Activated naive CD4-positive, alpha-beta T cell (primary cell): Measurements from ENCODE around the gene MYH9.
A peak's percentile ranks its signal among the peaks of the same experiment; 100 is the strongest.

Experiments used
- DNase-seq, 4 experiments: peaks; one replicate each; lab custom pipeline; 2025; lab: John Stamatoyannopoulos, UW

MYH9 gene

DNA sequence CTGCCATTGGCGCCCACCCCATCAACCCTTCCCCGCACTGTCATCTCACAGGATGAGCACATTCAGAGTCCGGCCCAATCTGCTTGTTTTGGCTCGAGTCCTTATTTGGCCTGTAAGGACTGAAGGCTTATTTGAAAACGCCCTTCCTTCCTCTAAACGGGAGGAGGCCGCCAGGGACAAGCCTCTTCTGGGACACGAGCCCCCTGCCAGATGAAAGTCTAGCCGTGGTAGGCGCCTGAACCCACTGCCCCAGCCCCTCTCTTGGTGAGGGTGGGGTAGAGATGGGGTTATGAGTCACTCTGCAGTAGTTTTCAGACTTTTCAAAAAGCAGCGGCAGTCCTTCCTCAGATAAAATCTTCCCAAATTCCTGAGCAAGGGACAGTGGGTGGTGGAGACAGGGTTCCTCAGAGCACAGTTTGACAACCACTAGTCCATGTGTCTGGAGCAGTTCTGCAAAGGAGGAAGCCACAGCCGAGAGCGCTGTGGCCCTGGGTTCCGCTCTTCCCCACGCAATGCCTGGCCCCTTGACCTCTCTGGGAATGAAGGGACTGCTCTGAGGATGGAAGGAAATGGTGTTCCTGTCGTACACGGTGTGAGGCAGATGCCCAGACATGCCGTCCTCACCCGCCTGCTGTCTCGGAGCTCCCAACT is 57.0 kb downstream of the MYH9 start:
- no peak for DNase-seq

DNA sequence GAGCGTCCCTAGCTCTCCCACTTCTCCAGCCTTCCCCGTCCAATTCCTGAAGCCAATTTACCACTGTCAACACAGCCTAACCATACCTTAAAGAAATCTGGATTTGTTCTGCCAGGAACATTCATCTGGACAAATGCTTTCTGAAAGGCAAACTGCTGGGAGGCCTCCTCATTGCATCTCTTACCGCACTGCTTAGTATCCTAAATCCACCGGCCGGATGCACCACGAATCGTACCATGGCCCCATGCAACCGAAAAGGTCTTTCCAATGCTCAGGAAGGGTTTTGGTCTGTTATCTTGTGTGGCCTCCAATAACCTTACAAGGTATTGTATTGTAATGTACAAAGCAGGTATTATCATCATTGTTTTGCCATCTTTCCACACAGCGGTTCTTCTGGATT is 57.6 kb downstream of the MYH9 start:
- DNase-seq, result no peak

DNA sequence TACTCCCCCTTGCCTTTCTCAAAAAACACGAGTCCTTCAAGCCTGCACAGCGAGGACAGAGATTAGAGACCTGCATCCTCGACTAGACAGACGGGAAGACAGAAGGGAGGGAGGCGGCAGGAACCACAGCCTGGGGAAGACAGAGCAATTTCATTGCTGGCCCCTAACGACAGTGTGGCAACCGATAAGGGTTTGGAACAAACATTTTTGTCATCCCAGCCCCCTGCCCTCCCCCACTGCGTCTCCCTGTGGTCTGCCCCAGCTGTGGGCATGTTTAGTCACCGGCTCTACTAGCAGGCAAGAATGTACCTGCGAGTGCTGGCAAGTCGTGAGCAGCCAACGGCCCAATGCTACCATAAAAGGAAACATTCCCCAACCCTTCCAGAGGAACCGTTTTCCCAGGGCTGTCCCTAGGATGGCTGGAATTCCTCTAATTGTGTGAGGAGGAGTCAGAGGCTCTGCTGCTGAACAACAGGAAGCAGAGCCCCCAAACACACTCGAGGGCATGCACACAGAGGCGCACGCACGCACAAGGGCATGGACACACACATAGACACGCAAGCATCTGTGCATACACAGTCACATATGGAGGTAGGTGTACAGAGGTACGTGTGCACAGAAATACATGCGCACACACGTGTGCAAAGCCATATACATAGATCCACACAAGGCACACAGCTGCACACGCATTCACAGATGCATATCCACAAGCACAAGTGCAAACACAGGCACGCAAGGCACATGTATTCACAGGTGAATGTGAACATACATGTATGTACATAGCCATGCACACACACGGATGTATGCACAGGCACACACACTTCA is 58.3 kb downstream of the MYH9 start:
- peak in 3 of 4 experiments; percentile 25 to 61 (median 29) for DNase-seq

DNA sequence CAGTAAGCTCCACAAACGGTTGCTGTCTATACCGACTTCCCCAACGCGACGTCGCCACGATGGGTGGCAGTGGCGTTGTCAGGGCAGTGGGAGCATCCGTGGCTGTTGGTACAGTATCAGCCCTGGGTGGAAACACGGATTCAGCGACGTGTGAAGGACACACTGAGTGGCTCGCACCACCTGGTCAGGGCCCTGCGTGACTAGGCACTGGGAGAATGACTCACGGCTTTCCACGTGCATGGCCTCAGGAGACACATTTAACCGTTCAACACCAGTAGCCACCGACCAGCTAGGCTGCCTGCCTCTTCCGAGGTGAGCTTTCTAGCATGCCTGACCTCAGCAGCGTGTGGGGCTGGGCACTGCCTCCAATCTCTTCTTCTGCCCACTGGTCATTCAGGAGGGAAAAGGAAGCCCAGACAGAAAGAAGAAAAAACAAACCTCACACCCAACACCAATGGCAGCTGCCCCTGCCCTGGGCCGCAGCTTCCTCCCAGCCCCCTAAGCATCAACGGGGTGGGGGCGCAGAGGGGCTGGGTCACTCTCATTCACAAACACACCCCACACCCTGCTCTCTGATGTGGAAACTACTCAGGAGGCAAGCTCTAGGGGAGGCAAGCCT is 59.0 kb downstream of the MYH9 start:
- no peak for DNase-seq

DNA sequence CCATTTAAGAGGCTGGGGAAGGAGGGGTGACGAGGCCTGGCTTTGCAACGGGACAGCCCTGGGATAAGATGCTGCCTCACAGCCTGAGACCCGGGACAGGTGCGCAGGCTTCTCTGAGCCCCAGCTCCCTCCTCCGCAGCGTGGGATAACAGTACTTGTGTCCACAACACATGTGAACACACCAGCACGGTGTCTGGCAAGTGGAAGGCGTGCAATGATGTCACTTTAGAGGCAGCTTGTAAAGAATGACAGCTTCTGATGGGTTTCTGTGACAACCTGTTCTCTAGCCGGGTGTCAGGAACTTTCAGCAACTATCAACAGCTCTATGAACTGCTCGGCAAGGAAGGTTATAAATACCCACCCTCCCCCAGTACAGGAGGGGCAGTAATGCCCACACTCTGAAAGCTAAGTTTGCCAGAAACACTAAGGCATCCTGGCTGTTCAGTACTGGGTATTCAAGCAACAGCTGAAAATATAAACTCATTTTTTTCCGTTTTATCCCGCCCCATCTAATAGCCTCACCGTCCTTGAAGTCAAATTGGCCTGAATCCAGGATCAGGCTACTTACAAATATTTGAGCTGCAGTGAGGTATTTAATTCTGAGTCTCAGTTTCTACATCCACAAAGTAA is 59.7 kb downstream of the MYH9 start:
- no peak for DNase-seq

DNA sequence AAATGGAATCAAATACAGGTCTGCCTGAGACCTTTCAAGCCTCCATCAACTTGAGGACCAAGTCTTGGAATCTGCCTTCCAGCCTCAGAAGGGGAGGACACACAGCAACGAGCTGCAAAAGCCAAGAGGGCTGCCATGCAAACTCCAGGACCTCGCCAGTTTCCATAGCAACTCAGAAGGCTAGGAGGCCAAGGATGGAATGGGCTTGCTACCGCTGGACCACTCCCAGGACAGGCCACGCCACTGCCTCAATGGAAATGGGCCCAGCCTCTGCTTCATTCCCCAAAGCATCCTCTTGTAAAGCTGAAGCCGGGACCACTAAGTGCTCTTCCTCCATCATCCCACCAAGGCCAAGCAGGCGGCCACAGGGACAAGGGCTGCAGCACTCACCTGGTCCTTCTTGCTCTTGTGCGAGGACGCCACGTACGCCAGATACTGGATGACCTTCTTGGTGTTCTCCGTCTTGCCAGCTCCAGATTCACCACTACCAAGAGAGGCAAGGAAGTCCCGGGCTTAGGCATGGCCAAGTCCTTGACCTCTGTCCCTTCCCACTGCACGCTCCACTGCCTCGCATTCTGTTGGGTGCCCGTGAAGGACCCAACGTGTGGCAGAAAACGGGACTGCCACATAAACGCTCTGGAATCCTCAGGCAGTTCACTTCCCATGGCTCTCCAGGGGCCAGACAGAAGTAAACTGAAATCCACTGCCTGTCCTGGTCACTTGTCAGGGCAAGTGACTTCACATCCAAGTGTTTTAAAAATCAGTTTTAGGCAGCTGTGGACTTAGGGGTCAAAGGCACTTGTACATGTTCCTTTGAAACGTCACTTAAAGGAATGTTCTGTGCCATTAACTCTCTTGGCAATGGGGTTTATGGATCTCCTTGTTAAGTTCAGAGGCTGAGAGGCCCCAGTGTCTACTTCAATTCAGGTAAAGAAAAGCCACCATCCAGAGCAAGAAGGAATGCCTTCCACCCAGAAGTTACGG is 61.3 kb downstream of the MYH9 start:
- DNase-seq, result no peak

DNA sequence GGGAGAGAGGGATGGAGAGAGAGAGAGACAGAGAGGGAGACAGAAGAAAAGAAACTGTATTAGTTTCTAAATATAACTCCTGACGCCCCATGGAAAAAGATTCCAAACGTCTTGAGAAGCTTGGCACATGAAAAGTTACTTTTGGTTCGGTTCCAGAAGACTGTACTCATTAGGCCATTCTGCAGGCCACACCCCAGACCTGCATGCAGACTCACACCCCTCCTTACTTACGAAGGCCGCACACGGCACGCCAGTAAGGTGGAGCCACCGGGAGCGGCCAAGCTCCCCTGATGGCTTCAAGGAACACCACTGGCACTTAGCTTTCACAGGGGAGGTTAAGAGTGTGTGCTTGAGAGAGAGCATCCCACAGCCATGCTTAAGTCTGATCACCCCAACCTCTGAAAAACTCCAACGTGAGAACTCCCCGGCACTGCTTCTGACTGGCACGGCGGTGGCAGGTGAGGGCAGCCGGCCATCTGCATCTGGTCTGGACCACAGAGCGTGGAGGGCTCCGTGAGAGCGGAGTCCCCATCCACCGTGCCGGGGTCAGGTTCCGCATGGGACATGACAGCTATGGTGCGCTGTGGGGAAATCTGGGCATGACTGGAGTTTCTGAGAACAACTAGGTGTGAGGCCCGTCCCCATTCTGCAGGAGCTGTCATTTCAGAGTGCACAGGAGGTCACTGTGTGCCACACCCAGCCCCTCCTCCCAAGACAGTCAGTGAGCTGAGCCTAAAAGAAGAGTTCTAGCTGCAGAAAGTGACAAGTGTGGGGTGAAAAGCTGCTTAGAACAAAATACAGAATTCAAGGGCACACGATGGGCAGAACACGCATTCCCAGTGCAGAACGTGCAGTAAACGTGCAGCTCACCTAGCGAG is 62.4 kb downstream of the MYH9 start:
- DNase-seq, result no peak

DNA sequence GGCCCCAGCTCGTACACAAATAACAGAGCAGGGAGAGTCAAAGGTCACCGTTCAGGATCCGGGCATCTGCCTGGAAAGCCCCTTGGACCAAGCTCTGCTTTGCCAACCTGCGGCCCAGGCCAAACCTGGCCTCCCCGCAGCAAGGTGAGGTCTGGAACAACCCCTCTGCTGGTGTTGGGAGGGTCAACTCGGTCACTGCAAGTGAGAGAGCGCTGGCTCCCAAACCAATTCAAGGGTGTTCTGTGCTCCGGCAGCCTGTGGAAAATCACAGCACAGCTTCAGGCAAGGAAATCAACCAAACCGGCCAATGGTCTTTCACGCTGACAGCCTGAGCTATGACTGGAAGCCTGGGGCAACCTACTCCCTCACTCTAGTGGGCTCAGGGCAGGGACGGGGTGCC is 63.4 kb downstream of the MYH9 start:
- DNase-seq, result no peak

DNA sequence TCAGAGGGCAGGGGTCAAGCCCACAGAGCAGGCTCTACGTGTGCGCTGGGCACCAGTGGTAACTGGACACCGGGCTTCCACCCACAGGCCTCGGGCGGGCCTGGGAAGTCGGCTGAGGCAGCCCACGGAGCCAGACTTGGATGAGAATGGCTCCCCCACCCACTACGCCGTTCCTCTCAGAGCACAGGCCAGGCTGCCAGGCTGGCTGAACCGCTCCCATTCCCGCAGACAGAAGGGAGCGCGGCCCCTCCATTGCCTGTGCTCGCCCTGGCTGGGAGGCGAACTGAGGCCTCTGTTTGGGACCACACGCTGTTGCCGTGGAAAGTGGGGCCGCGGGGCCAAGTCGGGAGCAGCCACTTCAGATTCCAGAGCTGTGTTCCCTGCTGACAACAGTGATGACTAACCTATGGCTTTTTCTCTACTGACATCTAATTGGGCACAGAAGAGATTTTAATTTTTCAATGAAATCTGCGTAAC is 63.9 kb downstream of the MYH9 start:
- no peak for DNase-seq

DNA sequence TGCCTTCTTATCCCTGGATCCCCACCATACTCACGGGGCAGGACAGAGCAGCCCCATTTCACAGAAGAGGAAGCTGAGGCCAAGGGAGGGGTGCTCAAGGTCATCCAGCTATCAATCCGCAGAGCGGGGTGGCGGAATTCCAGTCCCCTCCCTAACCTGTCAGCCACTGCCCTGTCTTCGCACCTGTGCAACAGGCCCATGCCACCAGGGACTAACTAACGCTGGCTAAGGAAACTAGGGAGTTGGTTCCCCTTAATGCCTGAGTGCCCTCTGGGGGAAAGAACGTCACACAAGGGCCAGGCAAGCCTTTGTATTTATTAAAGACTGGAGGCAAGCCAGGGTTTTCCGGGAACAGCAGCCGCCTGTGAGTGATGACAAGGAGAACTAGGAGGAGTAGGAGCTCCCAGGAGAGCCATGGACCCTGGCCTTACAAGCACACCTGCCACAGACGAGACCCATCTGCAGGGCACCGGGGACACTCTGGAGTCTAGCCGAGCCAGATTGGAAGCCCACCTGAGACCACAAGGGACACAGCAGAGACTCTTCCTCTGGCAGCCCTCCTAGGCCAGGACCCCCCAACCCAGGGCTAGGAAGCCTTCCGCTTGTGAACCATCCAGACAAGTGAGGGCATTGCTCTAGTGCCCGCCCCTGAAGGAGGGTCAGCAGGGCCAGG is 64.4 kb downstream of the MYH9 start:
- no peak for DNase-seq

DNA sequence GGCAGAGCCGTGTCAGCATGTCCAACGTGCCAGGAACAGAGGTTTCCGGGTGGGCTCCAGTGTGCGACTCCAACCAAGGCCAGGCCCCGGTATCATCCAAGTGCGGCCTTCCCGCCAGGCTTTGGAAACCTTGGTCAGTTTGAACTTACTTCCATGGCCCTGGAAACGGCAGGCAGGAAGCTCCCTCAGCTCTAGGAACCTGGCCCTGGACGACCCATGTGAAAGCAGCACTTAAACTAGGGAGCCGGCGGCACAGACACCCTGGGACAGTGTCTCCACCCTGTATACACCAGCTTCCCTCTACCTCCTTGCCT is 65.2 kb downstream of the MYH9 start:
- no peak for DNase-seq

DNA sequence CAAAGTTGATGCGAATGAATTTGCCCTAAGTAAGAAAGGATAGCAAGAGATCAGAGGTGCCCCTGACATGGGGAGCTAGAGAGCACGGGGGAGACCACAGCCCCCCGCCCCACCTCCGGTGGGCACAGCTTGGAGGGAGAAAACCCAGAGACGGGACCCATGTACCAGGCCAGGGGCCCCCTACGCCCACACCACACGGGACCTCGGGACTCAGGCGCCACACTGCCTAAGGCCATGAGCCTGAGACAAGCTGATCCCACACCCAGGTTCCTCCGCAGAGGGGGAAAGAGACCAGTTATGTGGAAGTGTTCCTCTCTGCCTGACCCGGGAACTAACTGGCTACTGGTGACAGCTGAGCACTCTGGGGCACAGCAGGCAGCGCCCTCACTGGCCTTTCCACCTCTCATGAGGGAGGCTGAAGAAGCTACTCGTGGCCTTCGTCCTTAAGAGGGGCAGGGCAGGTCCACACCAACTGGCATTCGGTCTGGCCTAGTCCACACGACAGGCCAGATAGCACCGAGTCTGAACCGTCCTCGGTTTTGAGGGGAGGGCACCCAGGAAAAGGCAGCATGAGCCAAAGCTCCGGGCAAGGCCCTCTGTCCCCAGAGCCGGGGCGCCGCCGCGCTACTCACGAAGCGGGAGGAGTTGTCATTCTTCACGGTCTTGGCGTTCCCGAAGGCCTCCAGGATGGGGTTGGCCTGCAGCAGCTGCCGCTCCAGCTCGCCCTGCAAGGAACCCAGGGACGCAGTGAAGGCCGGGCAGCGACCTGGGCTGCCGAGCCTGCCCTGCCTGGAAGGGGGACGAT is 65.8 kb downstream of the MYH9 start:
- no peak for DNase-seq

DNA sequence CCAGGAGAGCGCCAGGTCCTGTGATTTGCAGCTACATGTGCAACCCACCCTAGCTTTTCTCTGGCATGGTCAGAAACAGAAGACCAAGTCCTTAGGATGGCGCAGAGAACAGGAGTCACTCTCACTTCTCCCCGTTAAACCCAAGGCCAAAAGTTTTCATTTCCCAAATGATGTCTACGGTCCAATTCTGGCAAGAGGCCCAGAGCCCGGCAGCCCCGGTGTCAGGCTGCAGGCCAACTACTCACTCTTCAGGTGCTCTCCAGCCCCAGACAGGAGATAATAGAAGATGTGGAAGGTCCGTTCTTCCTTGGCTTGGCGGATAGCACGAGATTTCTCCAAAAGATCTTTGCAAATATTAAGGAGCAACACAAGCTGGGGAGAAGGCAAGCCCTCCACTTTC is 67.2 kb downstream of the MYH9 start:
- DNase-seq, result no peak

DNA sequence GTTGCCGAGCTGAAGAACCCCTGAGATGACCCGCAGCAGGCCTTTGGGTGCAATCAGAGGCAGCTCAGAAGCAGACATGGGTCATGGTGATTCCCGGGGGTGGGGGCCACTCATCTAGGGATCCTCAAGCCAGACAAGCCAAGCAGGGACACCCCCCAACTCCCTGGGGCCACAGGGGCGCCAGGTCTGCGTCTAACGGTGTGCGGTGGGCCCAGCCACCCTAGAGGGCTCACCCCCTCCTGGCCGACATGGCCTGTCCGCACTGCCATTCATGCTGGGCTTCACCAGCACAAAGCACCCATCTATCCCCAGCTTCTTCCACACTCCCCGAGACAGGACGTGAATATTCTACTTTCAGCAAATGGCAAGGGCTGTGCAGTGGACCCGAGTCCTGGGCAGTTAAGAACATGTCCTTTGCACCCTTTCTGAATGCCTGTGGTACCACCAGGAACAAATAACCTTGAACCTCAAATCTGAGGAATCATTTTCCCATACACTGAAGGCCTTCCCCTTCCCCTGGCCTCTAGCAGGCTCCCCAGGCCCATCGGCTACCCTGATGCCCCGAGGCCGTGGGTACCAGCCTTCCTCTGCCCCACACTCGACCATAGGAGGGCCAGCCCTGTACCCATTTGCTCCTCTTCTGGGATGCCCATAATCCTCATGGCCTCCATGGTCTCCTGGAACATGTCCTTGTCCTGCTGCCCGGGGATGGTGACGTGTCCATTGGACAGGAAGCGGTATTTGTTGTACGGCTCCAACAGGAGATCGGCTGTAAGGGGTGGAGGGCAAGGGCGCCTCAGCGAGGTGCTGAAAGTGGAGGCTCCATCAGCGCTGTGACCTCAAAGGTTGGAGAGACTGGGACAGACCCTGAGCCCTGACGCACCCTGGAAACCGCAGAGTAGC is 67.9 kb downstream of the MYH9 start:
- no peak for DNase-seq

DNA sequence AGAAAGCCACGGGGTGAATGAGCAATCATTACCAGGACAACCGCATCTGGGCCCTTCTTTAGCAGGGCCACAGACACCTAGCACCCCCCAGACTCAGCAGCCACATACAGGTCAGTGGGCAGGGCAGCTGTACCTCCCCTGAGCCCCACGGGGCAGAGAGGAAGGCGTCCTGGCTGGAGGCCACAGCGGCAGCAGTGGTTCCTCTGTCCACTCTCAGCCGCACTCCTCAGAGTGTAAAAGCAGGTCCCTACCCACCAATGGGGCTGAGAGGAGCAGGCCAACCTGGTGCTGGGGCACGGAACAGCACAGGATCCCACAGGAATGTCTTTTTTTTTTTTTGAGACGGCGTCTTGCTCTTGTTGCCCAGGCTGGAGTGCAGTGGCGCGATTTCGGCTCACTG is 69.3 kb downstream of the MYH9 start:
- no peak for DNase-seq

DNA sequence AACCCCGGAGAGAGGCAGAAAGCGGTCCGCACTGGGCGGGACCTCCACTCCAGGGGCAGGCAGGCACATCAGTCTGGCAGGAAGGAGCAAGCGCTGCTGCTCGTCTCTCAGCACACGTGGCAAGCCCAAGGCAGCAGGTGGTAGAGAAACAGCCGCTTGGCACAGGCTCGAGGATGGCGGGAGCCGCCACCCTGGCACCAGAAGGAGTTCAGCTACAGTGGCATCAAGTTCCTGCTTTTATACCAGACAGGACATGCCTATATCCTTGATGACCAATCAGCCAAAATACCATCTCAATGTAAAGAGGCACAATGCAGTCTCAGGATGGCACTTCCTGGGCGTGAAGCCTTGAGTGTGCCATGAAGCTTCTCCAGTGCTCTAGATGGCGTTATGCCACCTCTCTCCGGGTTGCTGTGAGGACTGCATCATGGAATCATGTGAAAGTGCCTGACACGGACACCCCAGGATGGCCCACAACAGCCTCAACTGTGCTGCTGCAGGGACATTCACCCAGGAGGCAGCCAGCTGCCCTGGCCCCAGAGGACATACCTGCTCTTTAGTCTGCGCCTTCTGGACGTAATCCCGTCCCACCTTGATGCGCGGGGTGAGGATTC is 70.0 kb downstream of the MYH9 start:
- DNase-seq, result no peak

DNA sequence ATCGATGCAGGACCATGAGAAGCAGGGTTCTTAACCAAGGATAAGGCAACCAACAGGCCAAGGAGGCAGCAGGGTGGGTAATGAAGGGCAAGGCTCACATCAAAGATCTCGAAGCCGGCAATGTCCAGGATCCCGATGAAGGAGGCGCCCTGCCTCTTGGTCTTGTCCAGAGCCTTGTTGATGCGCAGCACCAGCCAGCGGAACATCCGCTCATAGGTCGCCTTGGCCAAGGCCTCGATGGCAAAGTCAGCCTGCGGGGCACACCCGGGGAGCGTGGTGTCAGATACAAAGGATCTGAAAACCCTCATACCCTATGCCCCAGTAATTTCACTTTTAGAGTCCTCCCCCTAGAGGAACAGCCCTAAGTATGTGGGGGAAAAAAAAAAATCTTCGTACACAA is 71.3 kb downstream of the MYH9 start:
- DNase-seq, result no peak

DNA sequence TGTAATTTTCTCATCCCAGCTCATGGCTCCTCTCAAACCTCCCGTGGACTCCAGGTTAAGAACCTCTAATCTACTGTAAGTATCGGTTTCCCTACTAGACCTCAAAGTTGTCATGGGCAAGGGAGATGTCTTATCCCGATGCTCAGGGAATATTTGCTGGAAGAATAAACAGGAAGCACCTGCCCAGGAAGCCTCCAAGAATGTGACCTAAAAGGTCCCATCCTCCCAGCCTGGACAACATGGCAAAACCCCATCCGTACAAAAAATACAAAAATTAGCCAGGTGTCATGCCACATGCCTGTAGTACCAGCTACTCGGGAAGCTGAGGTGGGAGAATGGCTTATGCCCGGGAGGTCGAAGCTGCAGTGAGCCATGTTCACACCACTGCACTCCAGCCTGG is 72.4 kb downstream of the MYH9 start:
- DNase-seq, result no peak
